CD4-positive, alpha-beta T cell treated with Interleukin-15 for 1 hour (primary cell): ENCODE results near the gene BIRC7.
"Not testable (repeated sequence)": the region's sequence is repeated elsewhere in the genome, so short reads cannot be mapped to it uniquely, and the experiment has no call there.

Experiments used
- DNase-seq: peaks from one replicate; pipeline ENCODE4 v3.0.0-alpha.2; 2020

The BIRC7 gene

GRCh38 chr20:63249891-63250290 is 14.2 kb downstream of the BIRC7 start:
- DNase-seq = no peak

GRCh38 chr20:63251350-63251749 is 15.6 kb downstream of the BIRC7 start:
- DNase-seq = not testable (repeated sequence)

GRCh38 chr20:63252284-63252711 is 16.6 kb downstream of the BIRC7 start:
- DNase-seq = no peak

- DNase-seq = no peak
These were observed 17.3 kb downstream of the BIRC7 start for GRCh38 chr20:63253065-63253437.

GRCh38 chr20:63253438-63254231 is 17.9 kb downstream of the BIRC7 start:
- no peak for DNase-seq

GRCh38 chr20:63254232-63254605 is 18.5 kb downstream of the BIRC7 start, which contains the start of gene NKAIN4:
TSS of gene NKAIN4 (minus strand) at chr20:63254463. CDS start at chr20:63254450, 13 bp downstream.
- DNase-seq = no peak

GRCh38 chr20:63254606-63255384 is 19.1 kb downstream of the BIRC7 start:
- DNase-seq = no peak

GRCh38 chr20:63255931-63256704 is 20.4 kb downstream of the BIRC7 start:
- DNase-seq = no peak

- no peak for DNase-seq
These were observed 21.2 kb downstream of the BIRC7 start for GRCh38 chr20:63256954-63257353.

- DNase-seq = no peak
These were observed 21.9 kb downstream of the BIRC7 start for GRCh38 chr20:63257629-63258028.

- DNase-seq = no peak
These were observed 23.1 kb downstream of the BIRC7 start for GRCh38 chr20:63258781-63259180.

GRCh38 chr20:63259734-63260460 is 24.2 kb downstream of the BIRC7 start:
- no peak for DNase-seq

- DNase-seq = no peak
These were observed 24.8 kb downstream of the BIRC7 start for GRCh38 chr20:63260521-63260920.

GRCh38 chr20:63261060-63261794 is 25.5 kb downstream of the BIRC7 start:
- DNase-seq = no peak

GRCh38 chr20:63261795-63262528 is 26.3 kb downstream of the BIRC7 start:
- no peak for DNase-seq

GRCh38 chr20:63262836-63263235 is 27.1 kb downstream of the BIRC7 start:
- DNase-seq = no peak

GRCh38 chr20:63264000-63264399 is 28.3 kb downstream of the BIRC7 start:
- no peak for DNase-seq

GRCh38 chr20:63264519-63264918 is 28.8 kb downstream of the BIRC7 start:
- no peak for DNase-seq

GRCh38 chr20:63265891-63266515 is 30.3 kb downstream of the BIRC7 start:
- no peak for DNase-seq

- no peak for DNase-seq
These were observed 32.0 kb downstream of the BIRC7 start for GRCh38 chr20:63267691-63268090.

- no peak for DNase-seq
These were observed 32.6 kb downstream of the BIRC7 start for GRCh38 chr20:63268256-63268655.
